ENCODE measurements around the gene SPTLC1. TPM values are rescaled to one million over a fixed set of nuclear protein-coding genes. Genes with fewer than 3 reads are reported as not detected.
A peak's percentile ranks its signal among the peaks of the same experiment; 100 is the strongest.

SPTLC1 gene
- total and polyA plus RNA-seq, 2 of the 13 experiments (the other 11 are each of a cell fraction or from before 2014, with no cell fraction given), result 56.2 to 72.5 TPM

DNA sequence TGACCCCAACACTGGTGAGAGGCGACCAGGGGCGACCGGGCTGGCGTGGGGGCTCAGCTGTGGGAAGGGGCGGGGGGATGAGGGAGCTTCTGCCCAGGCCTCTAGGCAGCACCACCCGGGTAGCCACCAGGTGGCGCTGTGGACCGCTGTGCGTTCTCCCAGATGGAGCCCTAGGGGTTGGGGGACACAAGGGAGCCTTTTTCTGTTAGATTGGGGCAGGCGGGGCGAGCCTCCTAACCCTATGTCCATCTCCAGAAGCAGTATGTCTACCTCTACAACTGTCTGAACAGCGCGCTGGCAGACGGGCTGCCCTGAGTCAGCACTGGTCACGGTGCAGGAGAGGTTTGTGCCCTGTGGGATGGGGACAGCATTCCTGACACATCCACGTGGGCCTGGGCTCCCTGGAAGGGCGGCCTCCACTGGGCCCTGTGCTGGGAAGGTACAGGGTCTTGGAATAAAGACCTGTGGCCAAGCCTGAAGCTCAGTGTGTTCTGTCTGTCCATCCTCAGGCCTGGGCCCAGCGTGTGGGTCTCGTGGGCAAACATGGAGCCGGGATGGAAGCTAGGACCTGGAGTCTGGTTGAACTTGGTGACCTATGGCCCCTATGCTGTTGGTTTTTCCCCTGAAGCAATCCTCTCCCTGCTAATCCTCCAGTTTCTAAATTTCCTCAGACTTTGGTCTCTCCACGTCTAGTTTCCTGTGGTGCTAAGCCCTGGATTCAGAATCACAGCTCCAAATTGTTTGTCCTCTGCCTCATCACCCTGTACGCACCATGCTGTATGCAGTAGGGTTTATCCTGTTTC is 23.1 kb upstream of the SPTLC1 start (continued):
- TF ChIP-seq, protein P1, sequence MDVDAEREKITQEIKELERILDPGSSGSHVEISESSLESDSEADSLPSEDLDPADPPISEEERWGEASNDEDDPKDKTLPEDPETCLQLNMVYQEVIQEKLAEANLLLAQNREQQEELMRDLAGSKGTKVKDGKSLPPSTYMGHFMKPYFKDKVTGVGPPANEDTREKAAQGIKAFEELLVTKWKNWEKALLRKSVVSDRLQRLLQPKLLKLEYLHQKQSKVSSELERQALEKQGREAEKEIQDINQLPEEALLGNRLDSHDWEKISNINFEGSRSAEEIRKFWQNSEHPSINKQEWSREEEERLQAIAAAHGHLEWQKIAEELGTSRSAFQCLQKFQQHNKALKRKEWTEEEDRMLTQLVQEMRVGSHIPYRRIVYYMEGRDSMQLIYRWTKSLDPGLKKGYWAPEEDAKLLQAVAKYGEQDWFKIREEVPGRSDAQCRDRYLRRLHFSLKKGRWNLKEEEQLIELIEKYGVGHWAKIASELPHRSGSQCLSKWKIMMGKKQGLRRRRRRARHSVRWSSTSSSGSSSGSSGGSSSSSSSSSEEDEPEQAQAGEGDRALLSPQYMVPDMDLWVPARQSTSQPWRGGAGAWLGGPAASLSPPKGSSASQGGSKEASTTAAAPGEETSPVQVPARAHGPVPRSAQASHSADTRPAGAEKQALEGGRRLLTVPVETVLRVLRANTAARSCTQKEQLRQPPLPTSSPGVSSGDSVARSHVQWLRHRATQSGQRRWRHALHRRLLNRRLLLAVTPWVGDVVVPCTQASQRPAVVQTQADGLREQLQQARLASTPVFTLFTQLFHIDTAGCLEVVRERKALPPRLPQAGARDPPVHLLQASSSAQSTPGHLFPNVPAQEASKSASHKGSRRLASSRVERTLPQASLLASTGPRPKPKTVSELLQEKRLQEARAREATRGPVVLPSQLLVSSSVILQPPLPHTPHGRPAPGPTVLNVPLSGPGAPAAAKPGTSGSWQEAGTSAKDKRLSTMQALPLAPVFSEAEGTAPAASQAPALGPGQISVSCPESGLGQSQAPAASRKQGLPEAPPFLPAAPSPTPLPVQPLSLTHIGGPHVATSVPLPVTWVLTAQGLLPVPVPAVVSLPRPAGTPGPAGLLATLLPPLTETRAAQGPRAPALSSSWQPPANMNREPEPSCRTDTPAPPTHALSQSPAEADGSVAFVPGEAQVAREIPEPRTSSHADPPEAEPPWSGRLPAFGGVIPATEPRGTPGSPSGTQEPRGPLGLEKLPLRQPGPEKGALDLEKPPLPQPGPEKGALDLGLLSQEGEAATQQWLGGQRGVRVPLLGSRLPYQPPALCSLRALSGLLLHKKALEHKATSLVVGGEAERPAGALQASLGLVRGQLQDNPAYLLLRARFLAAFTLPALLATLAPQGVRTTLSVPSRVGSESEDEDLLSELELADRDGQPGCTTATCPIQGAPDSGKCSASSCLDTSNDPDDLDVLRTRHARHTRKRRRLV (CRISPR knock-in tag; IDR thresholded peaks at IDR 0.05), result no peak
- TF ChIP-seq EZH2 (conservative IDR thresholded peaks at IDR 0.05; ENCODE audit: low read depth, low read length) (no peak), ESRRA (CRISPR knock-in tag; IDR thresholded peaks at IDR 0.05; ENCODE audit: low read depth) (no peak), ZNF564 (CRISPR knock-in tag; IDR thresholded peaks at IDR 0.05) (peak; percentile 25; the same call in 1 of the 2 replicates), TARDBP (CRISPR knock-in tag; IDR thresholded peaks at IDR 0.05) (no peak; the same call in 1 of the 2 replicates), DMAP1 (CRISPR knock-in tag; IDR thresholded peaks at IDR 0.05) (peak; percentile 70; the same call in 1 of the 2 replicates), ZNF549 (CRISPR knock-in tag; IDR thresholded peaks at IDR 0.05) (no peak), ZNF207 (IDR thresholded peaks at IDR 0.05; ENCODE audit: borderline replicate concordance) (no peak), ZNF709 (CRISPR knock-in tag; IDR thresholded peaks at IDR 0.05) (no peak), CBX2 (IDR thresholded peaks at IDR 0.05; ENCODE audit: low read depth, low read length) (no peak), CBX2 (CRISPR knock-in tag; IDR thresholded peaks at IDR 0.05; ENCODE audit: low read depth) (no peak), MTA1 (CRISPR knock-in tag; IDR thresholded peaks at IDR 0.05; ENCODE audit: borderline replicate concordance) (peak; percentile 36; the same call in 1 of the 2 replicates), MYC (CRISPR knock-in tag; IDR thresholded peaks at IDR 0.05; ENCODE audit: borderline replicate concordance) (peak; percentile 81), ZNF775 (CRISPR knock-in tag; IDR thresholded peaks at IDR 0.05; ENCODE audit: borderline replicate concordance) (no peak), ZNF703 (CRISPR knock-in tag; IDR thresholded peaks at IDR 0.05; ENCODE audit: borderline replicate concordance) (no peak), HCFC1 (IDR thresholded peaks at IDR 0.05; ENCODE audit: low read depth, low read length) (0 out of 2 replicates have a peak, but pooled peaks have one; percentile 10), MEIS2 (CRISPR knock-in tag; IDR thresholded peaks at IDR 0.05) (no peak), ZNF383 (CRISPR knock-in tag; IDR thresholded peaks at IDR 0.05; ENCODE audit: borderline replicate concordance) (no peak), ZNF251 (CRISPR knock-in tag; IDR thresholded peaks at IDR 0.05) (no peak), TAF1 (CRISPR knock-in tag; IDR thresholded peaks at IDR 0.05) (0 out of 2 replicates have a peak, but pooled peaks have one; percentile 25), NR2F1 (CRISPR knock-in tag; IDR thresholded peaks at IDR 0.05) (peak; percentile 80 to 87; a peak in 3 of 4 replicates)
- TF ChIP-seq, protein P2, sequence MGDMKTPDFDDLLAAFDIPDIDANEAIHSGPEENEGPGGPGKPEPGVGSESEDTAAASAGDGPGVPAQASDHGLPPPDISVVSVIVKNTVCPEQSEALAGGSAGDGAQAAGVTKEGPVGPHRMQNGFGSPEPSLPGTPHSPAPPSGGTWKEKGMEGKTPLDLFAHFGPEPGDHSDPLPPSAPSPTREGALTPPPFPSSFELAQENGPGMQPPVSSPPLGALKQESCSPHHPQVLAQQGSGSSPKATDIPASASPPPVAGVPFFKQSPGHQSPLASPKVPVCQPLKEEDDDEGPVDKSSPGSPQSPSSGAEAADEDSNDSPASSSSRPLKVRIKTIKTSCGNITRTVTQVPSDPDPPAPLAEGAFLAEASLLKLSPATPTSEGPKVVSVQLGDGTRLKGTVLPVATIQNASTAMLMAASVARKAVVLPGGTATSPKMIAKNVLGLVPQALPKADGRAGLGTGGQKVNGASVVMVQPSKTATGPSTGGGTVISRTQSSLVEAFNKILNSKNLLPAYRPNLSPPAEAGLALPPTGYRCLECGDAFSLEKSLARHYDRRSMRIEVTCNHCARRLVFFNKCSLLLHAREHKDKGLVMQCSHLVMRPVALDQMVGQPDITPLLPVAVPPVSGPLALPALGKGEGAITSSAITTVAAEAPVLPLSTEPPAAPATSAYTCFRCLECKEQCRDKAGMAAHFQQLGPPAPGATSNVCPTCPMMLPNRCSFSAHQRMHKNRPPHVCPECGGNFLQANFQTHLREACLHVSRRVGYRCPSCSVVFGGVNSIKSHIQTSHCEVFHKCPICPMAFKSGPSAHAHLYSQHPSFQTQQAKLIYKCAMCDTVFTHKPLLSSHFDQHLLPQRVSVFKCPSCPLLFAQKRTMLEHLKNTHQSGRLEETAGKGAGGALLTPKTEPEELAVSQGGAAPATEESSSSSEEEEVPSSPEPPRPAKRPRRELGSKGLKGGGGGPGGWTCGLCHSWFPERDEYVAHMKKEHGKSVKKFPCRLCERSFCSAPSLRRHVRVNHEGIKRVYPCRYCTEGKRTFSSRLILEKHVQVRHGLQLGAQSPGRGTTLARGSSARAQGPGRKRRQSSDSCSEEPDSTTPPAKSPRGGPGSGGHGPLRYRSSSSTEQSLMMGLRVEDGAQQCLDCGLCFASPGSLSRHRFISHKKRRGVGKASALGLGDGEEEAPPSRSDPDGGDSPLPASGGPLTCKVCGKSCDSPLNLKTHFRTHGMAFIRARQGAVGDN (CRISPR knock-in tag; IDR thresholded peaks at IDR 0.05), result peak; percentile 87
